Measurements from ENCODE around the gene LMAN1. TPM values are rescaled to one million over a fixed set of nuclear protein-coding genes. Genes with fewer than 3 reads are reported as not detected.

LMAN1 gene
- total and polyA plus RNA-seq, 4 donors: 77.2 to 265 (median 98.6) TPM

GRCh38 chr18:59332986-59333385 is 26.1 kb downstream of the LMAN1 start:
- no peak for DNase-seq (ENCODE audit: low spot score)
- Histone ChIP-seq H3K4me1 (ENCODE audit: control insufficient read depth in 4 of 4, insufficient read depth in 4 of 4, low read length in 3 of 4) (no peaks in the 10 kb centered on the region), H3K27me3 (ENCODE audit: control insufficient read depth in 4 of 4, insufficient read depth in 4 of 4, low read length in 3 of 4) (no peaks in the 10 kb centered on the region), H3K4me3 (ENCODE audit: low read depth in 1 of 3, low read length in 3 of 3) (no peak overlapping the region), H3K36me3 (ENCODE audit: control insufficient read depth in 4 of 4, insufficient read depth in 3 of 4, low read depth in 1 of 4, low read length in 3 of 4) (peaks cover 3 to 77% (median 51%) of the 10 kb centered on the region in 4 donors), H3K27ac (ENCODE audit: low read depth in 1 of 2, low read length in 2 of 2) (no peak overlapping the region), H3K9me3 (ENCODE audit: control insufficient read depth in 4 of 4, low read length in 3 of 4) (no peaks in the 10 kb centered on the region), H3K9ac (ENCODE audit: low read depth in 1 of 2, low read length in 2 of 2) (no peak overlapping the region)
- no peak for TF ChIP-seq GABPA (IDR thresholded peaks at IDR 0.05 in 1 of 2, conservative IDR thresholded peaks at IDR 0.05 in 1 of 2)
- 92% methylated on average over 3 of the region's 3 CpGs for whole genome bisulfite sequencing

DNA sequence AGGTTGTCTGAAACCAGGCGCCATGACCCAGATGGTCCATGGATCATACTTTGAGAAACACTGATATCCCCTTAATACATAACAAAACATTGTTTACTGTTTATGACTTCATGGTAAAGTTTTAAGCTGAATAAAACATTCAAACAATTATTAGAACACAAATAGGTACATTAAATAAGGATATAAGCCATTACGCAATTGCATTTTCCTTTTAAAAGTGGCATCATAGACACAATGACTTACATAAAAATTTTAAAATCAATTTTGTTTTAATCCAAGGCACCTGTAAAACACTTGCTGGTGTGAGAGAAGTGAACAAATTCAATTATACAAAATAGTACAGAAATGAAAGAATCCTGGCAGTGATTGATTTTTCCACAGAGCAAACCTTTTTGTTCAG is 30.4 kb downstream of the LMAN1 start:
- Histone ChIP-seq H3K9ac (ENCODE audit: low read depth in 1 of 2, low read length in 2 of 2) (no peak overlapping the region), H3K4me3 (ENCODE audit: low read depth in 1 of 3, low read length in 3 of 3) (no peak overlapping the region), H3K9me3 (ENCODE audit: control insufficient read depth in 4 of 4, low read length in 3 of 4) (no peaks in the 10 kb centered on the region), H3K4me1 (ENCODE audit: control insufficient read depth in 4 of 4, insufficient read depth in 4 of 4, low read length in 3 of 4) (no peaks in the 10 kb centered on the region), H3K36me3 (ENCODE audit: control insufficient read depth in 4 of 4, insufficient read depth in 3 of 4, low read depth in 1 of 4, low read length in 3 of 4) (peaks cover 0 to 64% (median 54%) of the 10 kb centered on the region in 4 donors), H3K27ac (ENCODE audit: low read depth in 1 of 2, low read length in 2 of 2) (no peak overlapping the region), H3K27me3 (ENCODE audit: control insufficient read depth in 4 of 4, insufficient read depth in 4 of 4, low read length in 3 of 4) (no peaks in the 10 kb centered on the region)
- 99% methylated on average over 2 of the region's 2 CpGs for WGBS
- TF ChIP-seq, protein P1, sequence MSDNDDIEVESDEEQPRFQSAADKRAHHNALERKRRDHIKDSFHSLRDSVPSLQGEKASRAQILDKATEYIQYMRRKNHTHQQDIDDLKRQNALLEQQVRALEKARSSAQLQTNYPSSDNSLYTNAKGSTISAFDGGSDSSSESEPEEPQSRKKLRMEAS (IDR thresholded peaks at IDR 0.05): no peak
- TF ChIP-seq NR2F2 (IDR thresholded peaks at IDR 0.05) (no peak), GABPA (IDR thresholded peaks at IDR 0.05 in 1 of 2, conservative IDR thresholded peaks at IDR 0.05 in 1 of 2) (no peak), FOXA2 (IDR thresholded peaks at IDR 0.05) (no peak), SP1 (IDR thresholded peaks at IDR 0.05) (no peak), RAD21 (IDR thresholded peaks at IDR 0.05) (no peak), ATF3 (IDR thresholded peaks at IDR 0.05) (no peak)
- no peak for DNase-seq (ENCODE audit: low spot score)

GRCh38 chr18:59325965-59326364 is 33.1 kb downstream of the LMAN1 start:
- Histone ChIP-seq H3K36me3 (ENCODE audit: control insufficient read depth in 4 of 4, insufficient read depth in 3 of 4, low read depth in 1 of 4, low read length in 3 of 4) (peaks cover 0 to 42% (median 38%) of the 10 kb centered on the region in 4 donors), H3K4me3 (ENCODE audit: low read depth in 1 of 3, low read length in 3 of 3) (no peak overlapping the region), H3K27ac (ENCODE audit: low read depth in 1 of 2, low read length in 2 of 2) (no peak overlapping the region), H3K27me3 (ENCODE audit: control insufficient read depth in 4 of 4, insufficient read depth in 4 of 4, low read length in 3 of 4) (no peaks in the 10 kb centered on the region), H3K9ac (ENCODE audit: low read depth in 1 of 2, low read length in 2 of 2) (no peak overlapping the region), H3K9me3 (ENCODE audit: control insufficient read depth in 4 of 4, low read length in 3 of 4) (no peaks in the 10 kb centered on the region), H3K4me1 (ENCODE audit: control insufficient read depth in 4 of 4, insufficient read depth in 4 of 4, low read length in 3 of 4) (no peaks in the 10 kb centered on the region)
- DNase-seq (ENCODE audit: low spot score): no peak
- no peak for TF ChIP-seq HNF4A (conservative IDR thresholded peaks at IDR 0.05)
- TF ChIP-seq ZBTB33 (IDR thresholded peaks at IDR 0.05): no peak
- TF ChIP-seq EGR1 (IDR thresholded peaks at IDR 0.05; ENCODE audit: low read depth in 2 of 2): no peak
- TF ChIP-seq, protein P1 (IDR thresholded peaks at IDR 0.05): no peak
- TF ChIP-seq CTCF (IDR thresholded peaks at IDR 0.05; ENCODE audit: low read depth, low read length, missing input control): no peak
- no peak for TF ChIP-seq HNF4G (IDR thresholded peaks at IDR 0.05)
- no peak for TF ChIP-seq RXRA (IDR thresholded peaks at IDR 0.05)
- no peak for TF ChIP-seq NR2F2 (IDR thresholded peaks at IDR 0.05)
- no peak for TF ChIP-seq RAD21 (IDR thresholded peaks at IDR 0.05)
- no peak for TF ChIP-seq YY1 (IDR thresholded peaks at IDR 0.05)
- TF ChIP-seq SP1 (IDR thresholded peaks at IDR 0.05): no peak
- TF ChIP-seq JUND (IDR thresholded peaks at IDR 0.05): no peak
- no peak for TF ChIP-seq REST (IDR thresholded peaks at IDR 0.05)
- WGBS: 98% methylated on average over 1 of the region's 1 CpG
